B cell (primary cell): ENCODE results near the gene CEP112. TPM values are rescaled to one million over a fixed set of nuclear protein-coding genes. Genes with fewer than 3 reads are reported as not detected.

Source experiments
- ATAC-seq: fragments of 200-7000 bp; cut with Tn5 transposase; one replicate; pipeline ENCODE4 v1.10.0; 2021; ENCODE audit warnings: low read depth, mild to moderate bottlenecking, moderate number of reproducible peaks, moderate library complexity
- CTCF ChIA-PET: fragments of 350-600 bp; sonication (Branson Sonifier 250); formaldehyde crosslinking; loops from one replicate; lab custom pipeline; 2021; ENCODE audit warnings: antibody characterized with exemption, inconsistent platforms; lab: Charles Lee
- POLR2A ChIA-PET: fragments of 350-600 bp; sonication (Branson Sonifier 250); formaldehyde crosslinking; loops from one replicate; lab custom pipeline; 2021; ENCODE audit warnings: antibody characterized with exemption; lab: Charles Lee
- DNase-seq: peaks from one replicate; pipeline ENCODE4 v3.0.0; 2013
- H2AFZ ChIP-seq: 2 replicates; pipeline ENCODE4 v1.6.1; 2012; ENCODE audit warnings: mild to moderate bottlenecking, low read depth, low read length; ENCODE audit not compliant: insufficient read depth, poor library complexity, severe bottlenecking
- H3K27ac ChIP-seq, 2 donors: 1 replicate in 1 of 2; 2 replicates in 1 of 2; pipeline ENCODE4 v1.5.1; 2012 to 2013; ENCODE audit warnings: low read length in 2 of 2, mild to moderate bottlenecking in 2 of 2, moderate library complexity in 1 of 2
- H3K27me3 ChIP-seq, 4 experiments: fragments of 200-600 bp in 1 of 4; sonication (generic) in 1 of 4; replicated peaks in 1 of 4; 1 replicate in 2 of 4; 2 replicates in 2 of 4; pipeline versions ENCODE4 v1.6.1 to v1.7.0; 2013 to 2016; ENCODE audit warnings: low read length in 3 of 4, mild to moderate bottlenecking in 2 of 4, mixed read lengths in 1 of 4, moderate library complexity in 1 of 4; ENCODE audit not compliant: insufficient read depth in 4 of 4, control insufficient read depth in 3 of 4; ENCODE audit errors: control extremely low read depth in 1 of 4
- H3K36me3 ChIP-seq, 2 experiments: replicated peaks in 1 of 2; 1 replicate in 1 of 2; 2 replicates in 1 of 2; pipeline versions ENCODE4 v1.6.1 to v1.7.1; 2013; ENCODE audit warnings: low read length in 1 of 2; ENCODE audit not compliant: insufficient read depth in 2 of 2, control insufficient read depth in 1 of 2; ENCODE audit errors: control extremely low read depth in 1 of 2, extremely low read depth in 1 of 2
- H3K4me1 ChIP-seq, 2 donors: fragments of 200-600 bp in 1 of 2; sonication (generic) in 1 of 2; 1 replicate in 1 of 2; 2 replicates in 1 of 2; pipeline versions ENCODE4 v1.5.1 to v1.6.1; 2013 to 2017; ENCODE audit warnings: low read length in 2 of 2; ENCODE audit not compliant: control insufficient read depth in 2 of 2, insufficient read depth in 2 of 2
- H3K4me2 ChIP-seq: replicated peaks from 2 replicates; pipeline ENCODE3; 2012; ENCODE audit warnings: mild to moderate bottlenecking, low read depth, low read length; ENCODE audit not compliant: poor library complexity, severe bottlenecking
- H3K4me3 ChIP-seq, 5 experiments: fragments of 200-600 bp in 1 of 5; sonication (generic) in 1 of 5; 1 replicate in 3 of 5; 2 replicates in 2 of 5; pipeline versions ENCODE4 v1.5.1 to v1.7.0; 2011 to 2016; ENCODE audit warnings: low read length in 4 of 5, mild to moderate bottlenecking in 4 of 5, low read depth in 2 of 5, control low read depth in 1 of 5, moderate library complexity in 1 of 5; ENCODE audit not compliant: insufficient read depth in 1 of 5; ENCODE audit errors: control extremely low read depth in 1 of 5, extremely low read depth in 1 of 5
- H3K79me2 ChIP-seq: fragments of 200-600 bp; sonication (generic); one replicate; pipeline ENCODE4 v1.6.0; 2016; ENCODE audit warnings: low read length; ENCODE audit not compliant: control insufficient read depth, insufficient read depth
- H3K9ac ChIP-seq: fragments of 200-600 bp; sonication (generic); 2 replicates; pipeline ENCODE4 v1.6.1; 2017; ENCODE audit warnings: mild to moderate bottlenecking, low read length, moderate library complexity
- H3K9me3 ChIP-seq, 3 donors: one replicate each; pipeline versions ENCODE4 v1.6.1 to v1.7.1; 2013; ENCODE audit warnings: low read length in 2 of 3; ENCODE audit not compliant: control insufficient read depth in 2 of 3, insufficient read depth in 1 of 3; ENCODE audit errors: control extremely low read depth in 1 of 3
- H4K20me1 ChIP-seq: 2 replicates; pipeline ENCODE4 v1.6.0; 2012; ENCODE audit warnings: mild to moderate bottlenecking, low read length; ENCODE audit not compliant: insufficient read depth, control insufficient read depth, poor library complexity, severe bottlenecking
- H3K27ac Mint-ChIP-seq: one replicate; pipeline ENCODE4 v1.8.0; 2021; ENCODE audit warnings: mixed read lengths
- H3K27me3 Mint-ChIP-seq: one replicate; pipeline ENCODE4 v1.8.0; 2021; ENCODE audit warnings: mixed read lengths
- H3K4me1 Mint-ChIP-seq: one replicate; pipeline ENCODE4 v1.8.0; 2021; ENCODE audit warnings: mixed read lengths
- H3K4me3 Mint-ChIP-seq: one replicate; pipeline ENCODE4 v1.8.0; 2021; ENCODE audit warnings: mixed read lengths
- H3K9me3 Mint-ChIP-seq: one replicate; pipeline ENCODE4 v1.8.0; 2022; ENCODE audit warnings: mixed read lengths; ENCODE audit not compliant: insufficient read depth
- EZH2 ChIP-seq: IDR thresholded peaks from 2 replicates; pipeline ENCODE4 v1.6.1; 2012; ENCODE audit warnings: borderline replicate concordance, low read depth, mild to moderate bottlenecking, moderate library complexity, low read length; ENCODE audit not compliant: insufficient read depth, poor library complexity, severe bottlenecking
- WGBS: methylation state at CpG from one replicate; pipeline ENCODE4 v1.1.5; 2013; ENCODE audit warnings: missing lambda C conversion rate; ENCODE audit not compliant: insufficient coverage; 5-methylcytosine and 5-hydroxymethylcytosine counted together
- intact Hi-C: fragments of 100-400 bp; cut with micrococcal nuclease; formaldehyde crosslinking; loops from one replicate; pipeline ENCODE4 v1.10.0; 2022
- polyA plus RNA-seq: library from polyadenylated mRNA; depleted of rRNA; stranded (reverse); fragments of >200 nt; gene quantifications from 2 replicates; pipeline ENCODE4 v1.2.3, GENCODE V29; 2012
- total RNA-seq, 2 donors: library from RNA; stranded (reverse); fragments of 120-200 nt in 1 of 2; gene quantifications; 1 replicate in 1 of 2; 2 replicates in 1 of 2; pipeline versions ENCODE4 v1.2.3 to v1.2.4, GENCODE V29; 2013 to 2022
- TF ChIP-seq, protein P1 (sequence below): fragments of 200-600 bp; IDR thresholded peaks from one replicate; pipeline ENCODE4 v1.8.0; 2022; ENCODE audit warnings: antibody characterized with exemption, mild to moderate bottlenecking

The CEP112 gene
- total and polyA plus RNA-seq, 2 donors (not counting 1 experiment from before 2014, with no cell fraction given), result 0.57 to 4.6 TPM

DNA sequence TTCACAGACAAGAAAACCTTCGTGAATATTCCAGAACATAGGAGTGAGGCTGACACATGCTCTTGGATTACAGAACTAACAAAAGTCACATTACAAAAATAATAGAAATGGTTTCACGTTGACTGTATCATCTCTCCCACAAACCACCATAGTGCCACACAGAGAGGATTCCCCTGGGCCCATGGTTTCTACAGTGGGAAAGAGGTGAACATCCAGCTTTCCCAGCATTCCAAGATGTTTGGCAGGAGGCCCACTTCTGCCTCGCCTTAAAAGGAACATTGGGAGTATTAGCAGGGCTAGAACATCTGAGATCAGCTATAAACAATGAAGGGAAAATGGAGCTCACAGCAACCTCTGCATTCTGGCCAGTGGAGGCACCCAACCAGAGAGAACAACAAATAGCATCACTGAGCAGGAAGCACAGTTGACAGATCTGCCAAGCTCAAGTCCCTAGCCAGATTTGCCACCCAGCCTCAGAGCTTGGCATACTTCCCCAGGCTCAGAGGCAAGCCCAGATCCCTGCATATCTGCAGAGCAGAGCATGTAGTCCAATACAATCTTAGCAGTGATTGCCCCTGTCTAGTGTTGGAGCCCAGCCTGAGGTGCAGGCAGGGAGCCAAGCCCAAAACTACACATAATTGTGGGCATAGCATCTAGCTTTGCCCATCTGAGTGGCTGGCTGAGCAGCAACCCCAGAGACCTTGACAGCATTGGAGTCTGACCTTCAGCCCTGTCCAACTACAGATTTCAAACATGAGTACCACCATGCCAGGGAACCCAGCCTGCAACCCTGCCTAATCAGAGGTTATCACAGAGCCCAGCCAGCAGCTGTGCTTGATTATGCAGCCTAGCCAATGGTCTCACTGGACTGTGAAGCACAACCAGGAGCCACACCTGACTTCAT, 260.4 kb downstream of the CEP112 start:
- H2AFZ ChIP-seq, result no peak overlapping the region
- no CpG with 5 or more reads among the region's 3 CpGs for WGBS
- DNase-seq (no peak), ATAC-seq (no peak)
- Mint-ChIP-seq H3K27me3 (no peaks in the 10 kb centered on the region), H3K4me1 (peaks cover 5% of the 10 kb centered on the region), H3K9me3 (peaks cover 13% of the 10 kb centered on the region), H3K27ac (no peak overlapping the region), H3K4me3 (no peak overlapping the region)
- no peak for TF ChIP-seq EZH2
- TF ChIP-seq, protein P1, sequence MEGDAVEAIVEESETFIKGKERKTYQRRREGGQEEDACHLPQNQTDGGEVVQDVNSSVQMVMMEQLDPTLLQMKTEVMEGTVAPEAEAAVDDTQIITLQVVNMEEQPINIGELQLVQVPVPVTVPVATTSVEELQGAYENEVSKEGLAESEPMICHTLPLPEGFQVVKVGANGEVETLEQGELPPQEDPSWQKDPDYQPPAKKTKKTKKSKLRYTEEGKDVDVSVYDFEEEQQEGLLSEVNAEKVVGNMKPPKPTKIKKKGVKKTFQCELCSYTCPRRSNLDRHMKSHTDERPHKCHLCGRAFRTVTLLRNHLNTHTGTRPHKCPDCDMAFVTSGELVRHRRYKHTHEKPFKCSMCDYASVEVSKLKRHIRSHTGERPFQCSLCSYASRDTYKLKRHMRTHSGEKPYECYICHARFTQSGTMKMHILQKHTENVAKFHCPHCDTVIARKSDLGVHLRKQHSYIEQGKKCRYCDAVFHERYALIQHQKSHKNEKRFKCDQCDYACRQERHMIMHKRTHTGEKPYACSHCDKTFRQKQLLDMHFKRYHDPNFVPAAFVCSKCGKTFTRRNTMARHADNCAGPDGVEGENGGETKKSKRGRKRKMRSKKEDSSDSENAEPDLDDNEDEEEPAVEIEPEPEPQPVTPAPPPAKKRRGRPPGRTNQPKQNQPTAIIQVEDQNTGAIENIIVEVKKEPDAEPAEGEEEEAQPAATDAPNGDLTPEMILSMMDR, result no peak
- H4K20me1 ChIP-seq, result no peaks in the 10 kb centered on the region
- H3K9ac ChIP-seq, result no peak overlapping the region
- H3K27me3 ChIP-seq, result no peaks in the 10 kb centered on the region
- CTCF ChIA-PET, result no interaction called here
- H3K4me3 ChIP-seq, result no peak overlapping the region
- intact Hi-C loops, result no loop called here
- H3K36me3 ChIP-seq, result peaks cover 0 to 2% of the 10 kb centered on the region in 2 experiments
- POLR2A ChIA-PET, result no interaction called here
- no peaks in the 10 kb centered on the region for H3K79me2 ChIP-seq
- H3K4me2 ChIP-seq, result peak overlapping the region; percentile 18
- H3K9me3 ChIP-seq, result peaks cover 2 to 12% (median 10%) of the 10 kb centered on the region in 3 donors
- peaks cover 3 to 8% of the 10 kb centered on the region in 2 donors for H3K4me1 ChIP-seq
- no peak overlapping the region for H3K27ac ChIP-seq

DNA sequence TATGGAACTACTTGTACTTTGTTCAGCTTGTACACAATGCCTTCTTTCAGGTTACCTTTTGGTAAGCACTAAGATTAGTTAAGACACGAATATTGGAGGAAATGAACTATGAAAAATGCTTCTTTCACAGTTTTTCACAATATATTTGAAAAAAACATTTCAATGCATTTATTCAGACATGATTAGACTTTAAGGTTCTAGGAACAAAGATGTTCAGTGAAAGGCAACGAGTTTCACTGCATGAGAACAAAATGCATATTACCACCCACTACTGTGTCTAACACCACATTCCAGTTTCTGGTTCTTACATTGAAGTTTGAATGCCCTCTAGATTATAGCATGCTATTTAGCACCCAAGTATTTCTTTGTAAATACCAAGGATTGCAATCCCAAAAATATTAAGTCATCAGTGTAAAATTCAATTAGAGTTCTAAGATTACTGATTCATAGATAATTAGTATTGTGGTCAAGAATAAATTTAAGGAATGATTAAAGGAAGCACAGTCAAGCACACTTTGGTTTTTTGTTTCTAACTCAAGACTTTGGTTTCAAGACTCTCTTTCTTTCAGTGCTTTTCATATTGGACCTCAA, 261.7 kb downstream of the CEP112 start:
- H3K27me3 Mint-ChIP-seq, result no peaks in the 10 kb centered on the region
- Histone ChIP-seq H3K4me2 (no peak overlapping the region), H3K27me3 (no peaks in the 10 kb centered on the region), H3K27ac (no peak overlapping the region), H3K9me3 (peaks cover 2 to 12% (median 10%) of the 10 kb centered on the region in 3 donors), H3K9ac (no peak overlapping the region), H3K36me3 (peaks cover 0 to 2% of the 10 kb centered on the region in 2 experiments), H3K4me1 (peaks cover 3 to 8% of the 10 kb centered on the region in 2 donors), H3K4me3 (no peak overlapping the region), H4K20me1 (no peaks in the 10 kb centered on the region), H3K79me2 (no peaks in the 10 kb centered on the region), H2AFZ (no peak overlapping the region)
- WGBS, result no CpG with 5 or more reads among the region's 2 CpGs
- H3K9me3 Mint-ChIP-seq, result peaks cover 13% of the 10 kb centered on the region
- H3K4me1 Mint-ChIP-seq, result peaks cover 5% of the 10 kb centered on the region
- TF ChIP-seq EZH2, result no peak
- TF ChIP-seq, protein P1, result no peak
- no peak overlapping the region for H3K27ac Mint-ChIP-seq
- intact Hi-C loops, result no loop called here
- CTCF ChIA-PET, result no interaction called here
- no peak overlapping the region for H3K4me3 Mint-ChIP-seq
- DNase-seq, result no peak
- POLR2A ChIA-PET, result no interaction called here
- no peak for ATAC-seq
